ENCODE measurements around the gene PLA2G4F.

The PLA2G4F gene

GRCh38 chr15:42156243-42156922, at the start of gene PLA2G4F:
Gene PLA2G4F (minus strand): TSS chr15:42156636. CDS start chr15:42156549, 87 bp downstream.
- no peak for DNase-seq

- no peak for DNase-seq
Observed at GRCh38 chr15:42203891-42204290, 47.5 kb upstream of the PLA2G4F start.

DNA sequence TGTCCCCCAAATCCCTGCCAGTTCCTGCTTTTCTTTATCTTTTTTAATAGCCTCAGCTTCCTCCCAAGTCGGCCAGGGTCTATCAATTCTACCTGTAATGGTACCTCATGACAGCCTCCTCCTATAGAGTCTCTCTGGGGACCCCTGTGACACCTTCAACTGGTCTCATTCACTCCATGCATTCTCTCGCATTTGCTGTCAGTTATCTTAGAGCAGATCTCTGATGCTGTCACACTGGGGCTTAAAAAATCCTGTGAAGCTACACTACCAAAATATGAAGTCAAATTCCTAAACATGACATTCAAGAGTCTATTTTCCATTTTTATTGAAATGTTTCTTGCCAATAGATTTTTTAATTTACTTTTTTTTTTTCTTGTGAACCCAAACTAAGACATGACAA, 46.2 kb upstream of the PLA2G4F start:
- DNase-seq = no peak

- no peak for DNase-seq
Observed at GRCh38 chr15:42201801-42202200, 45.4 kb upstream of the PLA2G4F start.

- no peak for DNase-seq
Observed at GRCh38 chr15:42199126-42199525, 42.7 kb upstream of the PLA2G4F start.

DNA sequence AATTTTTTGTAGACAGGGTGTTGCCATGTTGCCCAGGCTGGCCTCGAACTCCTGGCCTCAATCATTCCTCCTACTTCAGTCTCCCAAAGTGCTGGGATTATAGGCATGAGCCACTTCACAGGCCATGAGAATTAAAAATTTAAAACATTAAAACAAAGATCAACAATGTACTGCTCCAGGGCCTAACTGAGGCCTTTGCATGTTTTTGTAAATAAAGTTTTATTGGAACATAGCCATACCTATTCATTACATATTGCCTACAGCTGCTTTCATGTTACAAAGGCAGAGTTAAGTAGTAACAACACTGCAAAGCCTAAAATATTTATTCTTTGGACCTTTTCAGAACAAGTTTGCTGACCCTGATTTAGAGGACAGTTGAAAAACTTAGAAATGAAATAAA, 42.1 kb upstream of the PLA2G4F start:
- DNase-seq = no peak

GRCh38 chr15:42194513-42194912, 38.1 kb upstream of the PLA2G4F start:
- DNase-seq = peak; percentile 77

- DNase-seq = no peak
Observed at GRCh38 chr15:42193383-42193782, 36.9 kb upstream of the PLA2G4F start.

DNA sequence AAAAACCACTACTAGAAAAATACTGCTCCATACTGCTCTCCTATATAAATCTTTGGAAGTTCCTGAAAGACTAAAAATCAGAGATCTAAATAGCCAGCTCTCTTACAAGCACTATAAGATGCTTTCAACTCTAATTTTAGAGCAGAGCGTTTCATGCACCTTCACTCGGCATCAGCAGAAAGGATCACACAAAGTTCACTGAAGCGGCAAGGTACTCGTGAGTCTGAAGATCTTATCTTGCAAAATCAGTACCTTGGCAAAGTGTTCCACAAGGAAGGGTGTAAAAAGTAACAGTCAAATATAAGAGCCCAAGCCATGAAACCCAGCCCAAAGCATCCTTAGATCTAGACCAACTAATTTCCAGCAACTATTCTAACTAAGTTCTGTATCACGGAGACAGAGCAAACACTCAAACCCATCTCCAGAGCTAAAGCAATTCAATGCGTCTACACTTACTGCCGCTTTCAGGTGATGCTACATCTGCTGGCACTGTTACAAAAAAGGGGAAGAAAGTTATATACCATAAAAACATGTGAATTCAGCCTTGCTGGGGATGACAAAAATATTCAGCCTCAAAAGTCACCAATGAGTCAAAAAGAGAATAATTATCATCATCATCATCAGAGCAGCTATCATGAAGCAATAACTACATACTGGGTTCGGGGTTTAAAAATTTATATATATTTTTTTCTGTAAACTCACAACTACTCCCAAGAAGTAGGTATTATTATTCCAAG, 35.3 kb upstream of the PLA2G4F start:
- no peak for DNase-seq

DNA sequence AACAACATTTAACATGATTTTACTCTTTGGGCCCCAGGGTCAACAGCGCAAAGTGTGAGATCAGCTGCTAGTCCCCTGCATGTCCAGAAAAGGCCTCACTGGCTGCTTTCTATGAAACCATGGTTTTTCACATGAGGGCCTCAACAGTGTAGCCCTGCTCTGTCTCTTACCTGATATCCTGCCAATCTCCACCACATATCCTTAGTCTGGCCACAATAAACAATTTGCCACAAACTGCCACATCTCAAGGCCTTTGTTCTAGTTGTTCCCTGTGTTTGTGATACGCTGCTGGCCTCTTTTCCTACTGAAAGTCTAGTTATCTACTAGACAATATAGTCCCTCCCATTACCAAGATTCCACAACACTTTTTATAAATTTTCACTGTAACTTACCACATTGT, 33.9 kb upstream of the PLA2G4F start:
- no peak for DNase-seq

DNA sequence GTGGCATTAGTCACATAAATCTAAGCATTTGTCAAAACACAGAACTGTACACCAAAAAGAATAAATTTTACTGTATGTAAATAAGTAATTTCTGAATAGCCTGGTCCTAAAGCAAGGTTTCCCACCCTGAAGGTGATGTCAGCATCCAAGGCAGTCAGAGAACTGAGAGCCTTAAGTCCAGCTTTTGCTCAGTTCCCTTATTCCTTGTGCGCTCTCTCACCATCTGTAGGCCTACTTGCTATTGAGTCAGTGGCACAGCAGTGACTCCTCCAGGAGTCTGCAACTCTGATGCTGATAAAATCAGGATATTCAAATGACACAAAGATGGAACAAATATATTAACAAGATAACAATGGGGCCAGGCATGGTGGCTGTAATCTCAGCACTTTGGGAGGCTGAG, 29.4 kb upstream of the PLA2G4F start:
- no peak for DNase-seq

GRCh38 chr15:42184736-42185135, 28.3 kb upstream of the PLA2G4F start:
- DNase-seq = no peak

- no peak for DNase-seq
Observed at GRCh38 chr15:42184296-42184695, 27.9 kb upstream of the PLA2G4F start.

DNA sequence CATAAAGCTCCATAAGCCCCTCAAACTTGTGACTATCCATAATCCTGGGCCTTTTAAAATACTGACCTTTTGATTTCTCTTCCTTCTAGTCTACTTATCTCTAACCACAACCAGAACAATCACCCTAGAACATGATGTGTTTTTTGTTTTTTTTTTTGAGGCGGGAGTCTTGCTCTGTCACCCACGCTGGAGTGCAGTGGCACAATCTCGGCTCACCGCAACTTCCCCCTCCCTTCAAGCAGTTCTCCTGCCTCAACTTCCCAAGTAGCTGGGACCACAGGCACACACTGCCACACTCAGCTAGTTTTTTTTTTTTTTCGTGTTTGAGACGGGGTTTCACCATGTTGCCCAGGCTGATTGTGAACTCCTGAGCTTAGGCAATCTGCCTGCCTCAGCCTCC, 26.5 kb upstream of the PLA2G4F start:
- DNase-seq = no peak

DNA sequence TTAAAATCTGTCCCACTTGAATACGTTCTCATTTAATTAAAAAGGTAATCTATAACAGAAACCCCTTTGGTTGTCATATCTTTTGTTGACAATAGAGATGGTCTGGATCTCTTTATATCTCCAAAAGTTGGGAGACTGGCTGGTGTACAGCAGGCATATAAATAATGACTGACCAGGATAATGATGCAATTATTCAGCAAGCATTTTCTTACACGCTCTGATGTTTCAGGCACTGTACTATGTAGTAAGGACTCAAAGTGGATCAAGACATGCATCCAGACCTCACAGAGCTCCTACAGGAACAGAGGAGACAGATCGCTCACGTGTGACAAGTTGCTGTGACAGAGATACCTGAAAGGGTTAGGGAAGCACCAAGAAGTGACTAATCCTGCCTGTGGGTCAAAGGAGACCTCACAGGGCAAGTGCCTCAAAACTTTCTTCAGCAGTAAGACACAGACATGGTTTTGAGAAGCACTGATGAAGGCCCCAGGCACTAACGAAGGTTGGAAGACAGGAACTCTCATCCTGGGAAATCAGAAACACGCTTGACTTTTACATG, 26.0 kb upstream of the PLA2G4F start:
- no peak for DNase-seq

- no peak for DNase-seq
Observed at GRCh38 chr15:42178056-42178455, 21.6 kb upstream of the PLA2G4F start.

DNA sequence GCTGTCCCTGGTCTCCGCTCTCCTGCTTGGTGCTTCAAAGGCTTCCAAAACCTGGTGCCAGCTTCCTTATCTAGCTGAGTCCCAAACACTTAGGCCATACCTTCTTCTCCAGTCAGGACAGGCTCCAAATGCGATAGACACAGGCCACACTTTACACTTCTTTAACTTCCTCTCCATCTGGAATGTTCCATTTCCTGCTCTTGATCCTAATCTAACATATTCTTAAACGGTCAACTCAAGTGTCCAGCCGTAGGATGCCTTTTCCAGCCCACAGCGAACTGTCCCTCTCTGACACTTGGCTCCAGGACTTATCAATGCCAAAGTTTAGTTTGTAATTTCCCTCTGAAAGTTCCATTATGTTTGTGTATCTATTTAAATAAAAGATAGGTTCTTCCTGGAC, 19.2 kb upstream of the PLA2G4F start:
- no peak for DNase-seq

GRCh38 chr15:42172475-42172874, 16.0 kb upstream of the PLA2G4F start:
- DNase-seq = no peak

- no peak for DNase-seq
Observed at GRCh38 chr15:42171795-42172194, 15.4 kb upstream of the PLA2G4F start.

DNA sequence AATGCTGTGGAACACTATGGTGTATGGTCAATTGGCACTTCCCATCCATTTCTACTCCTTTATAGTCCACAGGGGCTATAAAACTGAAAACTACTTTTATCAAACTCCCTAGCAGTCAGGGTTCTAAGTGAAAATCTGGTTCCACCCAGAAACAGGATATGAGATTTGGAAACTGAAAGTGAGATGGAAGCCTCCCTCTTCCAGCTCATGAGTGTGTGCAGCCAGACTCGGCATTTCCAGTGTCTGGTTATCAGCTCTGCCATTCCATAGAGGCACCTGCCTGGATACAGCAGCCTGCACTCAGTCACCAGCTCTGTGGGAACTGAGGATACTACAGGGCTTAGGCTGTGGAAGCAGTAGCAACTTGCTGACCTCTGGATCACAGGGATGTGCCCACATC, 14.7 kb upstream of the PLA2G4F start:
- DNase-seq = no peak

GRCh38 chr15:42166225-42166940, 9.9 kb upstream of the PLA2G4F start:
- no peak for DNase-seq

DNA sequence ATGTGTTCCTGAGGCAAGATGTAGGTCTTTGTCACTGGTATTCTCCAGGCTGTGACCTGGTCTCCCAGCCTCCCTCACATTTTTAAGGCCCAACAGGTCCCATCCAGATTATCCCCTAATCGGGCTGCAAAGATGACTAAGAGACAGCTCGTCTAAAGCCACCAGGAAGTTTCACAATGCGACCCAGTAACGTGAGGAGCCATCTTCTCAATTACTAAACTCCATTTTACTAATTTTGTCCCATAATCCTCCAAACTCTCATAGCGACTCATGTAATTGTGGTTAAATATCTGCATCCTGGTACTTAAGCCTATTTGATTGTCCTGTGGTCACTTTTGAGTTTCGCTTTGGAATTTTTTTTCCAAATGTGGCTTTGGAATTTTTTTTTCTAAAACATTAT, 8.7 kb upstream of the PLA2G4F start:
- no peak for DNase-seq

GRCh38 chr15:42163947-42164550, 7.6 kb upstream of the PLA2G4F start:
- DNase-seq = no peak

Measured in NK-92 treated with Interleukin-12 subunit alpha and Interleukin-12 subunit beta, amount 100 ng/mL, for 24 hours (cell line).